Activated T-cell treated with anti-CD3 and anti-CD28 coated beads for 4 hours (primary cell): ENCODE results near the gene ZFYVE26.

Experiments
- DNase-seq: peaks from one replicate; pipeline ENCODE4 v3.0.0-alpha.2; 2020

Gene ZFYVE26

GRCh38 chr14:67815573-67816225, 691 bp downstream of the ZFYVE26 start:
- DNase-seq, result no peak

GRCh38 chr14:67814821-67815220, 1.6 kb downstream of the ZFYVE26 start:
- no peak for DNase-seq

GRCh38 chr14:67806246-67806645, 10.1 kb downstream of the ZFYVE26 start:
- DNase-seq, result no peak

GRCh38 chr14:67800743-67801142, 15.6 kb downstream of the ZFYVE26 start:
- DNase-seq, result no peak

- DNase-seq, result no peak
Observed at GRCh38 chr14:67798731-67799130, 17.7 kb downstream of the ZFYVE26 start.

GRCh38 chr14:67787673-67788072, 28.7 kb downstream of the ZFYVE26 start:
- DNase-seq, result no peak

- no peak for DNase-seq
Observed at GRCh38 chr14:67785270-67786109, 30.9 kb downstream of the ZFYVE26 start.

DNA sequence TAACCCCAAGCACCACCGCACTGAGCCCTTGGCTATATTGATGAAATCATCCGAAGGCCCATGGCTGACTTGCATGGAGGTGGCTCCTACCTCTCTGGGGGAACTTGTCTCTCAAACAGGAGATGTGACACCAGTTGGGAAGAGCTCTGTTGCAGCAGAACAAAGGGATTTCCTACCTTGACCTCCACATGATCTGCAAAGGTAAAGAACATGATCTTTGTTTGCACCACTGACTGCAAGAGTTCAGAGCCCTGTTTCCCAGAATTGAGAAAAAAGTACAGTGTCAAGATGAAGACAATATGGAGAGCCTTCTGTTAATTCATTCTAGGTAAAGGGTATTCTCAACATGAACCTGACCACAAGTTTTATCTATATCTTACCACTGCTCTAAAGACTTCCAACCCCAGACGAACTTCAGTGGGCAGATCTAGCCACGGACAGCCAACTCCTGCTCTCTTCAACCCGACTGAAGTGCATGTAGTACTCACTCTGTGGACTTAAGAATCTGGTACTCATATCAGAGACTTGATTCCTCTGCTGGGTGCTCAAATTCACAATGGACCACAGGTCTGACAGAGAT, 32.1 kb downstream of the ZFYVE26 start:
- DNase-seq, result no peak

GRCh38 chr14:67782090-67782489, 34.3 kb downstream of the ZFYVE26 start:
- DNase-seq, result no peak

DNA sequence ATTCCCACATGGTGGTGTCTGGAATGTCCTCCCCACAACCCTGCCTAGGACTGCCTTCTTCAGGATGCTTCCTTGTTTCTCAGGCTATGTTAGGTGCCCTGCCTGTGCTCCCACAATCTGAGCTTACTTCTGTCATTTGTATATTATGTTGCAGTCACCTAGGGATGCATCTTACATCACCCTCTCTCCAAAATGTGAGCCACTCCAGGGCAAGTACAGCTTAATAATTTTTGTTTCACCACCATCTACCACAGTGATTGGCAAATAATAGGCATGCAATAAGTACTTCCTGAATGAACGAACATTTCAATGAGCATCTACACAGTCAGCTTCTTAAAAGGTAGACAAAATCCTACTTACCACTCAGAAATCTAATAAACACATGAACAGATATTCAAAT, 37.6 kb downstream of the ZFYVE26 start:
- DNase-seq, result no peak

- no peak for DNase-seq
Observed at GRCh38 chr14:67776653-67777322, 39.6 kb downstream of the ZFYVE26 start.

DNA sequence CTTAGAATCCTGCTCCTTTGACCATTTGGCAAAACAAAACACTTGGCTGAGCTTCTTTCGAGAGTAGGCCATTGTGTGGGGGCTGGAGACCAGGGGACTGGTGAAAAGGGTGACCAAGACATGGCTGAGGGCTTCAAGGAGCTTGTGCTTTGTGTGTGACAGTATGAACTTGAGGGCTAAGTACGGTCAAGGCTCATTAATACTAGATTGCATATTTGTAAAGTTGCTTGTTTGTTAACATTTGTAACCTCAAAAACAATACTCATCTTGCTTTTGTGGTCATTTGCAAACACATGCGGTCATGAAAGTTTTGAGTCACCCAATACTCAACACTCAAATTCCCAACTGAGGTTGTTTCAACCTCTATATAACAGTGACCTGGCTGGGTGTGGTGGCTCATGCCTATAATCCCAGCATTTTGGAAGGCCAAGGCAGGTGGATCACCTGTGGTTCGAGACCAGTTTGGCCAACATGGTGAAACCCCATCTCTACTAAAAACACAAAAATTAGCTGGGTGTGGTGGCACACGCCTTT, 42.5 kb downstream of the ZFYVE26 start:
- no peak for DNase-seq

- DNase-seq, result no peak
Observed at GRCh38 chr14:67768219-67768618, 48.2 kb downstream of the ZFYVE26 start.

DNA sequence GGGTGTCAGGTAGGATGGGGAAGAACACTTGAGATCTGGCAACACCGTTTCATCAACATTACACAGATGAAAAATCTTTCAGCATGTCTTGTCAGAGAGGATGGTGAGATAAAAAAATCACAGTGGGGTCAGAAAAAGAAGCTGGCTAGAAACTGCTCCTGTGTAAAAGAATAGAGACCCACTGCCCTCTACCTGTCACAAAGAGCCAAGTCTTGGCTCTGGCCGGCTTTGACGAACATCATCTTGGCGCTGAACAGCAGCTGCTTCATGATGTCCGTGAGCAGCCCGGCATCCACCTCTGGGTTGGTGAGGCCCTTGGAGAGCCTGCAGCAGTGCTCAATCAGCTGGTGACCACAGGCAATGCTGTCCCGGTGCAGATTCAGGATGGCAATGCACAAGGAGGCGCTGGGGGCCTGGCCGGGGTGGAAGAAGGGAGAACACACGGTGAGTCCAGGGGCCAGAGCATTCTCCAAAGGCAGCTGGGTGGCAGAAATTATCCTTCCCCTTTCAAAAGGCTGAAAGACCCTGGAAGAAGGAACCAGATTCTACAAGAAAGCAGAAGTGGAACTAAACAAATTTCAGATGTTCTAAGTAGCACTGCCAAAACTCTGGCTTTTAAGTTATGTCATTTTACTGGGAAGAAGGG, 50.2 kb downstream of the ZFYVE26 start:
- DNase-seq, result no peak

GRCh38 chr14:67765192-67765834, 51.1 kb downstream of the ZFYVE26 start:
- no peak for DNase-seq

- no peak for DNase-seq
Observed at GRCh38 chr14:67764496-67764895, 51.9 kb downstream of the ZFYVE26 start.

GRCh38 chr14:67763158-67763822, 53.1 kb downstream of the ZFYVE26 start:
- DNase-seq, result no peak

DNA sequence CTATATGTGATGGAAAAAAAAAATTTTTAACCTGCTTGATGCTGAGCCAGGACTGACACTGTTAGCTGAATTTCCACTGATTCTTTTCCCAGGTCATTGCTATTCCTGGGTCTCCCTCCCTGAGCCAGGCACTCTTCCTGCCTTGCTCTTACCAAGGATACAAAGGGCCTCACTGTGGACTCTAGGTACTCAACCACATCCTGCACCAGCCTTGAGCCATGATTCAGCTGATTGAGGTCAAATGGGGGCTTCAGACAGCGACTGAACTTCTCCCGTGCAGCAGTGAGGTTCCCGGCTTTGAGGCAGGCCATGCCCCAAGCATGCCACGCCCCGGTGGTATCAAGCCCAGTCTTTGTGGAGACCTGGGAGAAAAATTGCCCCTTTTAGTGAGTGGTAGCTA, 54.3 kb downstream of the ZFYVE26 start:
- no peak for DNase-seq

DNA sequence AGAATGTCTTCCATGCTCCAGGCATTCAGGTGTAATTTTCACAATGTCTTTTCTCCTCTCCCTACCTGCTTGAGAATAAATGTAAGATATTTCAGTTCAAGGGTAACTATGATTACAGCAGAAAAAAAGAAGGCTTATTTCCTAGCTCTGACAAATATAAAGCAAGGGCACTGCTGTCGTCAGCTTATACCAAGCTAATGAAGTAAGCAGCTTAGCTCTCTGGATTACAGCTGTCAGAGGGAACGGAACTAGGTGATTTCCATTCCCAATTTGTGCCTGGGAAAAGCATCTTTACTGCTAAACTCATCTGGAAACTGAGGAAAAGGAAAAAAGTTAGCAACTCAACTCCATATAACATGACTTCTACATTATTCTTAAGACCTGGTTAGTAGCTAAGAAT, 56.5 kb downstream of the ZFYVE26 start:
- no peak for DNase-seq

- DNase-seq, result no peak
Observed at GRCh38 chr14:67757175-67757574, 59.2 kb downstream of the ZFYVE26 start.

GRCh38 chr14:67756496-67756895, 59.9 kb downstream of the ZFYVE26 start:
- DNase-seq, result no peak
